Measurements from ENCODE around the gene COL28A1.
"Not testable (repeated sequence)": the region's sequence is repeated elsewhere in the genome, so short reads cannot be mapped to it uniquely, and the experiment has no call there.

COL28A1 gene

GRCh38 chr7:7562736-7563135 is 27.1 kb upstream of the COL28A1 start:
- no peak for DNase-seq

- not testable (repeated sequence) for DNase-seq
These were observed 25.9 kb upstream of the COL28A1 start for GRCh38 chr7:7561591-7561990.

GRCh38 chr7:7557252-7557651 is 21.6 kb upstream of the COL28A1 start:
- no peak for DNase-seq

GRCh38 chr7:7556852-7557251 is 21.2 kb upstream of the COL28A1 start:
- DNase-seq = no peak

- DNase-seq = no peak
These were observed 19.2 kb upstream of the COL28A1 start for GRCh38 chr7:7554649-7555575.

- no peak for DNase-seq
These were observed 18.4 kb upstream of the COL28A1 start for GRCh38 chr7:7554021-7554432.

- no peak for DNase-seq
These were observed 17.7 kb upstream of the COL28A1 start for GRCh38 chr7:7553386-7553785.

- DNase-seq = no peak
These were observed 16.5 kb upstream of the COL28A1 start for GRCh38 chr7:7552199-7552598.

GRCh38 chr7:7550663-7551062 is 15.0 kb upstream of the COL28A1 start:
- no peak for DNase-seq

GRCh38 chr7:7548407-7548806 is 12.7 kb upstream of the COL28A1 start:
- DNase-seq = no peak

- DNase-seq = no peak
These were observed 6.7 kb upstream of the COL28A1 start for GRCh38 chr7:7542251-7542835.

- DNase-seq = no peak
These were observed 4.0 kb upstream of the COL28A1 start for GRCh38 chr7:7539711-7540110.

- no peak for DNase-seq
These were observed 3.5 kb upstream of the COL28A1 start for GRCh38 chr7:7539152-7539551.

GRCh38 chr7:7537711-7538110 is 2.0 kb upstream of the COL28A1 start:
- DNase-seq = no peak

GRCh38 chr7:7536396-7537019 is 835 bp upstream of the COL28A1 start:
- no peak for DNase-seq

GRCh38 chr7:7533831-7534430 is 1.7 kb downstream of the COL28A1 start:
- no peak for DNase-seq

- DNase-seq = no peak
These were observed 6.3 kb downstream of the COL28A1 start for GRCh38 chr7:7529328-7529727.

GRCh38 chr7:7527047-7527446 is 8.6 kb downstream of the COL28A1 start:
- DNase-seq = no peak

GRCh38 chr7:7526006-7526405 is 9.7 kb downstream of the COL28A1 start:
- no peak for DNase-seq

GRCh38 chr7:7524121-7524520 is 11.6 kb downstream of the COL28A1 start:
- no peak for DNase-seq

- no peak for DNase-seq
These were observed 13.3 kb downstream of the COL28A1 start for GRCh38 chr7:7522421-7522820.

- DNase-seq = no peak
These were observed 14.4 kb downstream of the COL28A1 start for GRCh38 chr7:7521259-7521658.

All from amygdala (tissue), 56 donors.